Measurements from ENCODE around the gene GNB5.
"Not testable (repeated sequence)": the region's sequence is repeated elsewhere in the genome, so short reads cannot be mapped to it uniquely, and the experiment has no call there.

Gene GNB5

GRCh38 chr15:52191207-52191606 lies at the start of gene GNB5:
TSS of gene GNB5 (minus strand) at chr15:52191392. CDS start at chr15:52184676, 6,716 bp downstream.
- no peak for DNase-seq

GRCh38 chr15:52240166-52240565 lies 49.0 kb upstream of the GNB5 start:
- DNase-seq, result no peak

GRCh38 chr15:52238989-52239525 lies 47.9 kb upstream of the GNB5 start:
- DNase-seq, result not testable (repeated sequence)

GRCh38 chr15:52238149-52238548 lies 47.0 kb upstream of the GNB5 start:
- no peak for DNase-seq

- no peak for DNase-seq
Observed at GRCh38 chr15:52236013-52236412, 44.8 kb upstream of the GNB5 start.

- DNase-seq, result no peak
Observed at GRCh38 chr15:52234596-52235541, 43.7 kb upstream of the GNB5 start.

GRCh38 chr15:52233405-52233804 lies 42.2 kb upstream of the GNB5 start:
- DNase-seq, result no peak

- DNase-seq, result no peak
Observed at GRCh38 chr15:52232327-52232726, 41.1 kb upstream of the GNB5 start.

GRCh38 chr15:52230073-52230472 lies 38.9 kb upstream of the GNB5 start:
- DNase-seq, result no peak

GRCh38 chr15:52228921-52229320 lies 37.7 kb upstream of the GNB5 start:
- DNase-seq, result no peak

- DNase-seq, result peak; percentile 61
Observed at GRCh38 chr15:52227456-52227855, 36.3 kb upstream of the GNB5 start.

GRCh38 chr15:52225230-52225629 lies 34.0 kb upstream of the GNB5 start:
- DNase-seq, result no peak

GRCh38 chr15:52224211-52224610 lies 33.0 kb upstream of the GNB5 start:
- no peak for DNase-seq

GRCh38 chr15:52221730-52222129 lies 30.5 kb upstream of the GNB5 start:
- DNase-seq, result no peak

GRCh38 chr15:52220937-52221660 lies 29.9 kb upstream of the GNB5 start:
- no peak for DNase-seq

GRCh38 chr15:52220251-52220650 lies 29.1 kb upstream of the GNB5 start:
- no peak for DNase-seq

- no peak for DNase-seq
Observed at GRCh38 chr15:52218816-52219215, 27.6 kb upstream of the GNB5 start.

- no peak for DNase-seq
Observed at GRCh38 chr15:52218371-52218770, 27.2 kb upstream of the GNB5 start.

GRCh38 chr15:52217186-52217585 lies 26.0 kb upstream of the GNB5 start:
- no peak for DNase-seq

GRCh38 chr15:52214553-52214952 lies 23.4 kb upstream of the GNB5 start:
- no peak for DNase-seq

- DNase-seq, result no peak
Observed at GRCh38 chr15:52213206-52213605, 22.0 kb upstream of the GNB5 start.

GRCh38 chr15:52208306-52208946 lies 17.2 kb upstream of the GNB5 start:
- peak; percentile 40 for DNase-seq

- no peak for DNase-seq
Observed at GRCh38 chr15:52207191-52207590, 16.0 kb upstream of the GNB5 start.
